Activated naive CD4-positive, alpha-beta T cell treated with anti-CD3 and anti-CD28 coated beads, Interleukin-2, amount 50 U/mL, for 24 hours (primary cell): ENCODE measurements around the gene KLF7.

Source experiments
- H3K27ac Mint-ChIP-seq: one replicate; pipeline ENCODE4 v1.8.0; 2021; ENCODE audit warnings: mild to moderate bottlenecking, mixed read lengths
- H3K27me3 Mint-ChIP-seq: one replicate; pipeline ENCODE4 v1.8.0; 2021; ENCODE audit warnings: mixed read lengths
- H3K36me3 Mint-ChIP-seq: one replicate; pipeline ENCODE4 v1.8.0; 2021; ENCODE audit warnings: mixed read lengths
- H3K4me1 Mint-ChIP-seq: one replicate; pipeline ENCODE4 v1.8.0; 2021; ENCODE audit warnings: mixed read lengths
- H3K4me3 Mint-ChIP-seq: one replicate; pipeline ENCODE4 v1.8.0; 2021; ENCODE audit warnings: mild to moderate bottlenecking, mixed read lengths
- H3K9me3 Mint-ChIP-seq: one replicate; pipeline ENCODE4 v1.8.0; 2021; ENCODE audit warnings: mixed read lengths

KLF7 gene

GRCh38 chr2:207108440-207108839 lies 57.3 kb downstream of the KLF7 start:
- Mint-ChIP-seq H3K36me3 (peaks cover 23% of the 10 kb centered on the region), H3K27me3 (no peaks in the 10 kb centered on the region), H3K4me1 (peaks cover 41% of the 10 kb centered on the region), H3K9me3 (no peaks in the 10 kb centered on the region), H3K4me3 (no peak overlapping the region), H3K27ac (no peak overlapping the region)

DNA sequence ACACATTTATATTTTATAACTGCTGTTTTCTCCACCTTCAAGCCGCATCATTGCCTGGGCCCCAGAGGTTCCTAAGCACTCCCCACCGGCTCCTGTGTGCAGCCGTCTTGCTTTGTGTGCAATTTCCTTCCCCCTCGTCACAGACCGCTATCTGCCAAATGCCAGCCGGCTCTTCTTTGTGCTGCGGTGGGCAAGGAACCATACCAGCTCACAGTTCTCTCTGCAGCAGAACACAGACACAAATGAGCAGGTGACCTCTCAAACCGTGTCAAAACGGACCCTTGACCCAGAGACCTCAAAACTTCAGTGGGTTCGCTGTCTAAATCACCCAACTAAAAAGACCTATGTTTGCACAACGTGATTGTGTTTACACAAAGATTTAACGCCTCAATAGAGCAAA lies 58.2 kb downstream of the KLF7 start:
- Mint-ChIP-seq H3K27me3 (no peaks in the 10 kb centered on the region), H3K9me3 (no peaks in the 10 kb centered on the region), H3K4me3 (no peak overlapping the region), H3K36me3 (peaks cover 21% of the 10 kb centered on the region), H3K27ac (no peak overlapping the region), H3K4me1 (peaks cover 37% of the 10 kb centered on the region)

DNA sequence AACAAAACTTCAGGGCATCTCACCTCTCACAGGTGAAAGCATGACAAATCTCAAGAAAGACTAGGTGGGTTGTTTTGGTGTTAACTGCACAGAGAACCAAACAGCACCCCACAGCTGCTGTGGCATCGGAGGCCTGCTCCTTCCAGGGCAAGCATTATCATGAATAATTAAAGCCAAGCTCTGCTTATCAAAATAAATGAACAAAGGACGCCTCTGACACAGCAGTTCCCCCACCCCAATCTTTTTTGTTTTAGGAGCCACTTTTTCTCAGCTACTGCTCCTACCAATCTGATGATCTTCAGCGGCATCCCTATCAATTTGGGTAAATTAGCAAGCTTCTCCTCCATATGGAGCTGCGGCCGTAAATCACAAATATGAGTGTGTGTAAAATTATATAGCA lies 58.6 kb downstream of the KLF7 start:
- H3K4me3 Mint-ChIP-seq, result no peak overlapping the region
- H3K27me3 Mint-ChIP-seq, result no peaks in the 10 kb centered on the region
- no peaks in the 10 kb centered on the region for H3K9me3 Mint-ChIP-seq
- H3K4me1 Mint-ChIP-seq, result peaks cover 37% of the 10 kb centered on the region
- H3K36me3 Mint-ChIP-seq, result peaks cover 22% of the 10 kb centered on the region
- no peak overlapping the region for H3K27ac Mint-ChIP-seq

- Mint-ChIP-seq H3K4me1 (peaks cover 37% of the 10 kb centered on the region), H3K36me3 (peaks cover 26% of the 10 kb centered on the region), H3K27ac (no peak overlapping the region), H3K4me3 (no peak overlapping the region), H3K27me3 (no peaks in the 10 kb centered on the region), H3K9me3 (no peaks in the 10 kb centered on the region)
Measured at GRCh38 chr2:207103132-207103531, 62.6 kb downstream of the KLF7 start.

GRCh38 chr2:207101984-207102383 lies 63.8 kb downstream of the KLF7 start:
- H3K27ac Mint-ChIP-seq, result no peak overlapping the region
- peaks cover 35% of the 10 kb centered on the region for H3K4me1 Mint-ChIP-seq
- peaks cover 19% of the 10 kb centered on the region for H3K36me3 Mint-ChIP-seq
- H3K27me3 Mint-ChIP-seq, result no peaks in the 10 kb centered on the region
- no peak overlapping the region for H3K4me3 Mint-ChIP-seq
- H3K9me3 Mint-ChIP-seq, result no peaks in the 10 kb centered on the region

DNA sequence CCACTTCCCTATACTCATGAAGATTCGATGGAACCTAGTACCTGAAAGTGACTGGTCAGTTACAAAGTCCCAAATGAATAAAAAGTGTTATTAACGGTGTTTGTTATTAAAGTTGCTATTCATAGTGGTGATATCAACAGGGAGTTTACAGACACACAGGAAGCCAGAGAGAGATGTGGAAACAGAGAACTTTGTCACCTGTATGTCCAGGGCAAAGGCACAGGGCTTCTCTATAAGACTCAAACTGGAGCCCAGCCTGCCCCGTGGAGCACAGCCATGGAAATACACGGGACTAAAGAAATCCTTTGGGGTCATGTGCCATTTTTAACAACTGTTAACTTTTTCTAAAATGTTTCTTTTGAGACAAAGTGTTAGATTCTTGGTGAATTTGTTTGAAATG lies 68.5 kb downstream of the KLF7 start:
- H3K27me3 Mint-ChIP-seq, result no peaks in the 10 kb centered on the region
- no peaks in the 10 kb centered on the region for H3K9me3 Mint-ChIP-seq
- H3K27ac Mint-ChIP-seq, result no peak overlapping the region
- peaks cover 13% of the 10 kb centered on the region for H3K36me3 Mint-ChIP-seq
- H3K4me1 Mint-ChIP-seq, result peaks cover 58% of the 10 kb centered on the region
- no peak overlapping the region for H3K4me3 Mint-ChIP-seq

- H3K4me3 Mint-ChIP-seq, result no peak overlapping the region
- H3K27ac Mint-ChIP-seq, result peak overlapping the region; percentile 56
- peaks cover 58% of the 10 kb centered on the region for H3K4me1 Mint-ChIP-seq
- peaks cover 11% of the 10 kb centered on the region for H3K36me3 Mint-ChIP-seq
- no peaks in the 10 kb centered on the region for H3K27me3 Mint-ChIP-seq
- no peaks in the 10 kb centered on the region for H3K9me3 Mint-ChIP-seq
Measured at GRCh38 chr2:207095963-207096362, 69.8 kb downstream of the KLF7 start.

DNA sequence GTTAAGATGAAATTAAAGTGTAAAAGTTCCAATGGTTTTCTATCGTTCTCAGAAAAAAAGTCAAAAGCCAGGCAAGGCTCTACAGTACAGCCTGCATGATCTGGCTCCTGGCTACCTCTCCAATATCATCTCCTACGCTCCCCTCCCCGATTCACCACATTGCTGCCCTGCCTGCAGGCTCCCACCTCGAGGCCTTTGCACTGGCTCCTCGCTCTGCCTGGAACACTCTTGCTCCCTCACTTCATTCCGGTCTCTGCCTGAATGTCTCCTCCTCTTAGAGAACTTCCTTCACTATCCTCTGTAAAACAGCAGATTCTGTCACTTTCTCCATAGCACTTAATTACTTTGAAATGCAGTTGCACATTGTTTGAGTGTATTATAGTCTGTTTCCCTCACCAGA lies 72.5 kb downstream of the KLF7 start:
- Mint-ChIP-seq H3K4me3 (no peak overlapping the region), H3K27me3 (no peaks in the 10 kb centered on the region), H3K9me3 (no peaks in the 10 kb centered on the region), H3K27ac (peak overlapping the region; percentile 3), H3K4me1 (peaks cover 71% of the 10 kb centered on the region), H3K36me3 (peaks cover 7% of the 10 kb centered on the region)

DNA sequence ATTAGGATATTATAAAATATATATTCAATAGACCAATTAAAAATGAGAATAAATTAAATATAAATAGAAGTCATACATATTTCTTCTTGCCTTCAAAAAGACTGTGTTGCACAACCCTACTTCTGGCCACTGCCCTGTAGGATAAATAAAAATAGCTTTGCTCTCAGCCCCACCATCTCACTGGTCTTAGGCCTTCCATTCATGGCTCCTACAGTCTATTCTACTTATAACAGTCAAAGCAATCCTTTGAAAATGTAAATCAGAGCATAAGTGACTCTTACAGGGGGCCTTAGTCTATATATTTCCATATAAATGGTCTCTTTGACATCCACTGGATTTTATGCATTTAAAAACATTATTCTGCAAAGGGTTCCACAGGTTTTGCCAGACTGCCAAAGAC lies 72.9 kb downstream of the KLF7 start:
- Mint-ChIP-seq H3K36me3 (peaks cover 9% of the 10 kb centered on the region), H3K4me1 (peaks cover 75% of the 10 kb centered on the region), H3K9me3 (no peaks in the 10 kb centered on the region), H3K27ac (no peak overlapping the region), H3K27me3 (no peaks in the 10 kb centered on the region), H3K4me3 (no peak overlapping the region)

- Mint-ChIP-seq H3K4me3 (no peak overlapping the region), H3K36me3 (peaks cover 12% of the 10 kb centered on the region), H3K4me1 (peaks cover 69% of the 10 kb centered on the region), H3K9me3 (no peaks in the 10 kb centered on the region), H3K27me3 (no peaks in the 10 kb centered on the region), H3K27ac (peak overlapping the region; percentile 33)
Measured at GRCh38 chr2:207091928-207092327, 73.8 kb downstream of the KLF7 start.

GRCh38 chr2:207091176-207091575 lies 74.6 kb downstream of the KLF7 start:
- H3K27ac Mint-ChIP-seq, result no peak overlapping the region
- H3K4me3 Mint-ChIP-seq, result no peak overlapping the region
- no peaks in the 10 kb centered on the region for H3K9me3 Mint-ChIP-seq
- H3K36me3 Mint-ChIP-seq, result peaks cover 19% of the 10 kb centered on the region
- no peaks in the 10 kb centered on the region for H3K27me3 Mint-ChIP-seq
- H3K4me1 Mint-ChIP-seq, result peaks cover 62% of the 10 kb centered on the region

DNA sequence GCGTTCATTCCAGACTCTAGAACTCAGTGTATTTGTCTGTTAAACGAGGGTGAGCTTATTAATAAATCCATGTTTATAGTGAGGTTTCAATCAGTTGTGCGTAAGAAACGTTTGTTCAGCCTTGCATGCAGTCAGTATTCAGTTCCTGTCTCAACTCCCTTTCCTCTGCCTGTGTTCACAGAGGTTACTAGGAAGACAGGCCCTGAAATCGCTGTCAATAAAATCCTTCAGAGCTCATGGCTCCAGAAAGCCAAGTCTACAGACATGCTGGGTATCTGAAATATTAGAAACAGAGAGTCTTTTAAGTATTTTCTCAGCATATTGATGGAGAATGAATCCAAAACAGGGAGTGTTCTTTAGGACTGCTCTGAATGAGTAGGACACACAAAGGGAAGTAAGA lies 75.4 kb downstream of the KLF7 start:
- H3K4me3 Mint-ChIP-seq, result no peak overlapping the region
- H3K36me3 Mint-ChIP-seq, result peaks cover 24% of the 10 kb centered on the region
- no peaks in the 10 kb centered on the region for H3K27me3 Mint-ChIP-seq
- peaks cover 58% of the 10 kb centered on the region for H3K4me1 Mint-ChIP-seq
- no peaks in the 10 kb centered on the region for H3K9me3 Mint-ChIP-seq
- peak overlapping the region; percentile 13 for H3K27ac Mint-ChIP-seq

DNA sequence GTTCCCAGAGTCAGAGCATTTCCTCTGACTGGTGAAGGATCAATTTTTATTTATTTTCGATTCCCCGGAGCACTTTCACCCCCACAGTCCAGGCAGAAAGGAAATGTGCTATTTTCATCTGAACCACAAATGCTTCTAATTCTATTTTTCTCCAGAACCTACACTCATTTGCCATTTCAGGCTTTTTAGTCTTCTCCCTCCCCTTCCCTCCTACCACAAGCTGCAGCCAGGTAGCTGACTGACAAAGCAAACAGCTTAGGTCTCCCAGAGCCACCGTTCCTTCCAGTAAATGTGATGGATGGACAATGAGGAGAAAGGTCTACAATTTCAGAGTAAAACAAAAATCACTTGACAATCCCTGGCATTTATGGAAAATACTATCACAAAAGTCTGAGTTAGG lies 76.9 kb downstream of the KLF7 start:
- Mint-ChIP-seq H3K27ac (peak overlapping the region; percentile 91), H3K4me1 (peaks cover 56% of the 10 kb centered on the region), H3K9me3 (no peaks in the 10 kb centered on the region), H3K4me3 (peak overlapping the region; percentile 42), H3K36me3 (peaks cover 24% of the 10 kb centered on the region), H3K27me3 (no peaks in the 10 kb centered on the region)

DNA sequence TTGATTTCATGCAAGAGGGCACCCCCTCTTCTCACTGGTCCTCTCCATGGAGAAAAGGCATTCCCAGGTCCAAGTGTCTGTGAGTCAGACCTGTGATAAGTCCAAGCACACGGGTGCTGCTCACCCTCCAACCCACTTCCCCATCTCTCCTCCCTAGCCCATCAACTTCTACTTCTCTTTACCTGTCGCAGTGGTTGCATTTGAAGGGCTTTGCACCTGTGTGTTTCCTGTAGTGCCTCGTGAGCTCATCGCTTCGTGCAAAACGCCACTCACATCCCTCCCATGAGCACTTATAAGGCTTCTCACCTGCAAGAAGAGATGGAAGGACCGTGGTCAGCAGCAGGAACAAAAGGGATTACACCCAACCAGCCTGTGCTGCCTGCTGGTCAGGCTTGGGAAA lies 77.5 kb downstream of the KLF7 start:
- Mint-ChIP-seq H3K36me3 (peaks cover 21% of the 10 kb centered on the region), H3K27ac (peak overlapping the region; percentile 91)

DNA sequence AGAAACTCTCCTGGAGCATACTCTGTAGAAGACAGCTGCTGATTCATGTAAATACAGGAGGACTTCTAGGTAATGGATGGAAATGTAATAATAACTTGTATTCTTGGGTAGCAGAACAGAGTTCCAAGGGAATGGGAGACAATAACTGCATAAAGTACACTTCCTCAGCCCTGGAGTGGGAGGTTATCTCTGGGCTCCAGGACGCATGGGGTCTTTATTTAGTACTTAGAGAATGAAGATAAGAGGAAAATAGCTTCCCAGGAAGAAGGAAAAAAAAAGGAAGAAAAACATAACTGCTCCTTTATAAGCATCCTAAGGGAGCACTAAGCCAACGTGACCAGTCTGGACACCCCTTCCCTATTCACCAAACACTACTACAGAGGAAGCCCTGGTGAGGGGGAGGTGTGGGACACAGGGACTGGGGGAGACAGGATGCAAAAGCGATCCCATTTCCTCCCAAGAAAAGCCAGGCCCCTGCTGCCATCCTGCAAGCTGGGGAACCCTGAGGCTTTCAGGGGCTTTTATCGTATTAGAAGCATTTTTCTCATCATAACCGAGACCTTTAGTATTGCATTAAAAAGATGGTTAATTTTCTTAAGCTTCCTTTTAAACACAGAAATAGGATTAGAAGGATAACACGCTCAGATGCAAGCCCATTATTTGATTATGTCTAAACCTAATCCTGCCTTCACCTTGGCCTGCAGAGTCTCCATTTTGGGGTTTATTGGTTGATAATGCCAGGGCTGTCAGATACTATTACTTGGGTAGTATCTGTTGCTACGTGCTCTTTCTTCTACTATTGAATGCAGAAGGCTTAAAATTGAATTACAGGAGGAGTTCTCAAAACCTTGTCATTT lies 78.5 kb downstream of the KLF7 start:
- Mint-ChIP-seq H3K4me3 (no peak overlapping the region), H3K36me3 (peaks cover 21% of the 10 kb centered on the region), H3K9me3 (no peaks in the 10 kb centered on the region), H3K27me3 (no peaks in the 10 kb centered on the region), H3K4me1 (peaks cover 41% of the 10 kb centered on the region), H3K27ac (peak overlapping the region; percentile 2)

More for the DNA sequence above, 77.5 kb downstream of the KLF7 start:
- peaks cover 51% of the 10 kb centered on the region for H3K4me1 Mint-ChIP-seq
- H3K9me3 Mint-ChIP-seq, result no peaks in the 10 kb centered on the region
- H3K4me3 Mint-ChIP-seq, result peak overlapping the region; percentile 39
- H3K27me3 Mint-ChIP-seq, result no peaks in the 10 kb centered on the region

DNA sequence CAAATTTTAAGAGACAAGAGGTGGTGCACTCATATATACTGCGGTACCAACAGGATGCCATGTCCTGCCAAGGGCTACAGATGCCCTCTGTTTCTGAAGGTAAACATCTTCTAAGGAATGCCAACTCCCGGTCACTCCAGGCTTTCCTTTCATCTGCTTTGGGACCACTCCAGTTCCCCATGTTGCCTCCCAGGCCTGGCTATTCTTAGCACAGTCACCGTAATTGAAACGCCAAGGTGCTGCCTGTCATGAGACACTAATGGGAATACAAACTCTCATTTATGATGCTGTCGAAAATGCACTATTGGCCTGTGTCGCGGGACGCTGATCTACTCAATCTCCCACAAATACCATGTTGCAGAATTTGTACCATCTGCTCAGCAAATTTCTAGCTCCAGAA lies 79.6 kb downstream of the KLF7 start:
- no peaks in the 10 kb centered on the region for H3K27me3 Mint-ChIP-seq

DNA sequence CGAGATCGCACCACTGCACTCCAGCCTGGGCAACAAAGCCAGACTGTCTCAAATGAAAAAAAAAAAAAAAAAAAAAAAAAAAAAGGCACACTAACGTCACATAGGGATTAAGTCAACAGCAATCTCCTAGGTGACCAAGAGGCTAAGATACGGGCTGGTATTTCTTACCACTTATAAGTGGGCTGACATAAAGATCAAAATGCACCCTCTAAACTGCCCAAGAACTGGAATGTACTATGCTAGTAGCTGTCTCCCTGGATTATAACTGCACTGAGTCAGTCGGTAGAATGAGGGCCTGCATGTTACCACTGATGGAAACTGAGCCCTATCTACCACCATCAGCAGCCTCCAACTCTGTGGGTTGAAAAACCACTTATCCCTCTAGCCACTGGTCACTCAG lies 80.6 kb downstream of the KLF7 start:
- no peak overlapping the region for H3K4me3 Mint-ChIP-seq
- no peaks in the 10 kb centered on the region for H3K27me3 Mint-ChIP-seq
- H3K27ac Mint-ChIP-seq, result no peak overlapping the region
- peaks cover 26% of the 10 kb centered on the region for H3K36me3 Mint-ChIP-seq
- no peaks in the 10 kb centered on the region for H3K9me3 Mint-ChIP-seq
- H3K4me1 Mint-ChIP-seq, result peaks cover 22% of the 10 kb centered on the region

More for the DNA sequence above, 79.6 kb downstream of the KLF7 start:
- peaks cover 18% of the 10 kb centered on the region for H3K36me3 Mint-ChIP-seq
- H3K27ac Mint-ChIP-seq, result no peak overlapping the region
- no peaks in the 10 kb centered on the region for H3K9me3 Mint-ChIP-seq
- peaks cover 33% of the 10 kb centered on the region for H3K4me1 Mint-ChIP-seq
- no peak overlapping the region for H3K4me3 Mint-ChIP-seq
